Activated B cell treated with CpG ODN at 0.5 μM for 24 hours (primary cell): ENCODE measurements around the gene ICAM5. TPM values are rescaled to one million over a fixed set of nuclear protein-coding genes. Genes with fewer than 3 reads are reported as not detected.

Source experiments
- ATAC-seq: fragments of 200-7000 bp; cut with Tn5 transposase; one replicate; pipeline ENCODE4 v1.10.0; 2021; ENCODE audit warnings: low read depth, mild to moderate bottlenecking, moderate library complexity
- CTCF ChIA-PET: fragments of 350-600 bp; sonication (Branson Sonifier 250); formaldehyde crosslinking; loops from one replicate; lab custom pipeline; 2021; ENCODE audit warnings: antibody characterized with exemption; lab: Charles Lee
- POLR2A ChIA-PET: fragments of 350-600 bp; sonication (Branson Sonifier 250); formaldehyde crosslinking; loops from one replicate; lab custom pipeline; 2021; ENCODE audit warnings: antibody characterized with exemption; lab: Charles Lee
- DNase-seq: peaks from one replicate; pipeline ENCODE4 v3.0.0; 2022
- H3K27ac Mint-ChIP-seq: one replicate; pipeline ENCODE4 v1.8.0; 2020; ENCODE audit warnings: mixed read lengths
- H3K27me3 Mint-ChIP-seq: one replicate; pipeline ENCODE4 v1.8.0; 2021; ENCODE audit warnings: mixed read lengths
- H3K36me3 Mint-ChIP-seq: one replicate; pipeline ENCODE4 v1.8.0; 2021; ENCODE audit warnings: low read depth, mixed read lengths
- H3K4me1 Mint-ChIP-seq: one replicate; pipeline ENCODE4 v1.8.0; 2021; ENCODE audit warnings: mixed read lengths
- H3K4me3 Mint-ChIP-seq: one replicate; pipeline ENCODE4 v1.8.0; 2020; ENCODE audit warnings: mild to moderate bottlenecking, mixed read lengths
- H3K9me3 Mint-ChIP-seq: one replicate; pipeline ENCODE4 v1.8.0; 2020; ENCODE audit warnings: mixed read lengths
- intact Hi-C: fragments of 100-400 bp; cut with micrococcal nuclease; formaldehyde crosslinking; loops from one replicate; pipeline ENCODE4 v1.15.1; 2024
- total RNA-seq: library from RNA; stranded (reverse); gene quantifications from 2 replicates; pipeline ENCODE4 v1.2.3, GENCODE V29; 2022
- TF ChIP-seq, protein P1 (sequence below): fragments of 200-600 bp; IDR thresholded peaks from one replicate; pipeline ENCODE4 v1.8.0; 2022; ENCODE audit warnings: antibody characterized with exemption, mild to moderate bottlenecking

ICAM5 gene
- total RNA-seq, 1 donor from 2014 or later = 1.2 TPM

DNA sequence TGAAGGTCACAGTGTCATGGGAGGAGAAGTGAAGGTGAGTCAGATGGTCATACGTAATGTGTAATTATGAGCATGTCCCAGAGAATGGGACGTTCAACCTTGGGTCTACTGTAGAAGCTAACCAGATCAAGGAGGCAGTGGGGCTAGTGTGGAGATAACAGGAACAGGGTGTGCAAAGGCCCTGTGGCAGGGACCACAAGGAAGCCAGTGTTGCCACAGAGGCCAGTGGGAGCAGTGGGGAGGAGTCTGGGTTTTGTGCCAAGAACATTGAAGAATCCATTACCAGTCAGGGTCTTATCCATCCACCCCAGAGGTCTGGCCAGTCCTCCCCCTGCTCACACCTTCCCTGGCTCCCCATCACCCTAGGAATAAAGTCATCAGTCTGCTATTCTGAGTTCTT is 34.4 kb upstream of the ICAM5 start:
- H3K9me3 Mint-ChIP-seq = no peaks in the 10 kb centered on the region
- H3K4me1 Mint-ChIP-seq = peaks cover 24% of the 10 kb centered on the region
- CTCF ChIA-PET = interaction anchor here (1.7 kb wide), 1 partner anchor 134 kb away, joined by 7 read pairs; no protein-coding TSS in a partner anchor
- no peaks in the 10 kb centered on the region for H3K27me3 Mint-ChIP-seq
- intact Hi-C loops = no loop called here
- ATAC-seq (no peak), DNase-seq (no peak)
- no peak overlapping the region for H3K27ac Mint-ChIP-seq
- peaks cover 64% of the 10 kb centered on the region for H3K36me3 Mint-ChIP-seq
- TF ChIP-seq, protein P1, sequence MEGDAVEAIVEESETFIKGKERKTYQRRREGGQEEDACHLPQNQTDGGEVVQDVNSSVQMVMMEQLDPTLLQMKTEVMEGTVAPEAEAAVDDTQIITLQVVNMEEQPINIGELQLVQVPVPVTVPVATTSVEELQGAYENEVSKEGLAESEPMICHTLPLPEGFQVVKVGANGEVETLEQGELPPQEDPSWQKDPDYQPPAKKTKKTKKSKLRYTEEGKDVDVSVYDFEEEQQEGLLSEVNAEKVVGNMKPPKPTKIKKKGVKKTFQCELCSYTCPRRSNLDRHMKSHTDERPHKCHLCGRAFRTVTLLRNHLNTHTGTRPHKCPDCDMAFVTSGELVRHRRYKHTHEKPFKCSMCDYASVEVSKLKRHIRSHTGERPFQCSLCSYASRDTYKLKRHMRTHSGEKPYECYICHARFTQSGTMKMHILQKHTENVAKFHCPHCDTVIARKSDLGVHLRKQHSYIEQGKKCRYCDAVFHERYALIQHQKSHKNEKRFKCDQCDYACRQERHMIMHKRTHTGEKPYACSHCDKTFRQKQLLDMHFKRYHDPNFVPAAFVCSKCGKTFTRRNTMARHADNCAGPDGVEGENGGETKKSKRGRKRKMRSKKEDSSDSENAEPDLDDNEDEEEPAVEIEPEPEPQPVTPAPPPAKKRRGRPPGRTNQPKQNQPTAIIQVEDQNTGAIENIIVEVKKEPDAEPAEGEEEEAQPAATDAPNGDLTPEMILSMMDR = no peak
- H3K4me3 Mint-ChIP-seq = no peak overlapping the region
- POLR2A ChIA-PET = no interaction called here

DNA sequence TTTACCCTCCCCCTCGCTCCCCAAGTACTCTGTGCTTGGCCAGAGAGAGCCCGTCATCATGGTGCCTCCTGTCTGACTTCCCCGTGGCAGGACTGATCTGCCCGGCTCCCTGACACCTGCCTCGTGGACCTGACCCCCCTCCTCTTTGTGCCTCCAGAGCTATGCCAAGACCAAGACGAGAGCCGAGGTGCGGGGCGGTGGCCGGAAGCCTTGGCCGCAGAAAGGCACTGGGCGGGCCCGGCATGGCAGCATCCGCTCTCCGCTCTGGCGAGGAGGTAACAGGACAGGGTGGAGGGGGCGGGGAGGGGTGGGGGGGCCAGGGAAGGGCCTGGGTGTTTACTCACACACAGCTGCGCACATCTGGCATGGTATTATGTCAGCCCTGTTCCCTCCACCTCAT is 33.2 kb upstream of the ICAM5 start:
- ChIA-PET CTCF (interaction anchor here (1.7 kb wide), 1 partner anchor 132 kb away, joined by 7 read pairs; no protein-coding TSS in a partner anchor), POLR2A (no interaction called here)
- Mint-ChIP-seq H3K27ac (no peak overlapping the region), H3K36me3 (peaks cover 64% of the 10 kb centered on the region), H3K4me1 (peaks cover 19% of the 10 kb centered on the region), H3K9me3 (no peaks in the 10 kb centered on the region), H3K27me3 (no peaks in the 10 kb centered on the region), H3K4me3 (no peak overlapping the region)
- ATAC-seq (no peak), DNase-seq (no peak)
- TF ChIP-seq, protein P1 = no peak
- intact Hi-C loops = no loop called here

DNA sequence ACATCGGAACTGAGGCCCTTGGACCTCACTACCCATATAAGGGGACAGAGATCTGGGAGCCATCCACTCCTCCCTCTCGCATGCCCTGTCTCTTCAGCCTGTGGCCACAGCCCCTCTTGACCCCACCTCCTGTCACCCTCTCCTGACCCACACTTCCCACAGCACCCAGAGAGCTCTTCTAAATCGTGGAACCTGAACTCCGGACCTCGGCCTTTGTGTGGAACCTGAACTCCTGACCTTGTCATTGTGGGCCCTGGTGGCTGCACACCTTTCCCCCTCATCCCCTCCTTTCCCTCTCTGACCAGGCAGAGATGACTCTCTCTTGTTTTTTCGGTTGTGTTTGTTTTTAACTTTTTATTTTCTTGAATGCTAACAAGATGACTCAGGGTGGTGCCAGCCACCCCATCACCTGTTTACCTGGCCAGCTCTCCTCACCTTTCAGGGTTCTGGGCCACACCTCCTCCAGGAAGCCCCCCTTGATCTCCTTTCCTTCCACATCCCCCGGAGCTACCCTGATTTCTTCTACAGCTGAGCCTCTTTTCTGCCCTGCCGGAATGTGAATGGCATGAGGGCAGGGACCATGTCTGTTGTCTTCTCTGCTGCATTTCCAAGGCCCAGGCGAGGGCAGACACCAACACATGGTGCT is 32.7 kb upstream of the ICAM5 start:
- Mint-ChIP-seq H3K36me3 (peaks cover 59% of the 10 kb centered on the region), H3K27ac (no peak overlapping the region), H3K4me3 (no peak overlapping the region), H3K4me1 (peaks cover 14% of the 10 kb centered on the region), H3K27me3 (no peaks in the 10 kb centered on the region), H3K9me3 (no peaks in the 10 kb centered on the region)
- no peak for ATAC-seq
- ChIA-PET POLR2A (no interaction called here), CTCF (interaction anchor here (1.3 to 6.0 kb wide), 4 partner anchors 123 to 135 kb away, joined by 3 to 102 read pairs (median 38); partner anchors contain the start of gene TYK2)
- DNase-seq = no peak
- intact Hi-C loops = no loop called here
- TF ChIP-seq, protein P1 = no peak

DNA sequence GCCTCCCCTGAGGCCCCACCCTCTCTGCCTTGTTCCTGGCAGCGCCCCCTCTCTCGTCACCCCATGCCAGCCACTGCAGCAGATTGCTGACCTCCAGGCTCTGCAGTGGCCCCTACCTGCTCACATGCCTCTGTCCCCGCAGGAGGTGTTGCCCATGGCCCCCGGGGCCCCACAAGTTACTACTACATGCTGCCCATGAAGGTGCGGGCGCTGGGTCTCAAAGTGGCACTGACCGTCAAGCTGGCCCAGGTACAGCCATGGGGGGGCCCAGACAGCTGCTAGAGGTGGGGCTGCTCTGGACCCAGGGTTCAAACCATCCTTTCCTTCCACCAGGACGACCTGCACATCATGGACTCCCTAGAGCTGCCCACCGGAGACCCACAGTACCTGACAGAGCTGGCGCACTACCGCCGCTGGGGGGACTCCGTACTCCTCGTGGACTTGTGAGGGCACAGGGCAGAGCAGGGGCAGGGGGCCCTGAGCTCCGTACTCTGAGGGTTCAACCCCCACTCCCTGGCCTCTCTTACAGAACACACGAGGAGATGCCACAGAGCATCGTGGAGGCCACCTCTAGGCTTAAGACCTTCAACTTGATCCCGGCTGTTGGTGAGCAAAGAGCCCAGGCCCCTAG is 31.6 kb upstream of the ICAM5 start:
- ATAC-seq = no peak
- Mint-ChIP-seq H3K36me3 (peaks cover 58% of the 10 kb centered on the region), H3K9me3 (no peaks in the 10 kb centered on the region), H3K27ac (no peak overlapping the region), H3K4me1 (peaks cover 5% of the 10 kb centered on the region), H3K27me3 (no peaks in the 10 kb centered on the region), H3K4me3 (no peak overlapping the region)
- CTCF ChIA-PET = interaction anchor here (0.6 to 6.0 kb wide), 13 partner anchors 8 to 326 kb away, joined by 3 to 102 read pairs (median 6); partner anchors contain the start of genes ICAM1 and TYK2
- DNase-seq = no peak
- TF ChIP-seq, protein P1 = no peak
- POLR2A ChIA-PET = interaction anchor here (0.5 to 3.5 kb wide), 7 partner anchors 12 to 488 kb away, joined by 3 to 21 read pairs (median 4); partner anchors contain the start of genes CDC37 and ICAM1
- intact Hi-C loops = loop anchor here (2.0 kb wide), 1 partner anchor 323 kb away; no protein-coding TSS in a partner anchor
